ENCODE data around the gene EVI5L. TPM values are rescaled to one million over a fixed set of nuclear protein-coding genes. Genes with fewer than 3 reads are reported as not detected.
"Not testable (repeated sequence)": the region's sequence is repeated elsewhere in the genome, so short reads cannot be mapped to it uniquely, and the experiment has no call there.

Gene EVI5L
- 1 to 10 TPM; 5.2 TPM for total RNA-seq

GRCh38 chr19:7829561-7830271 is at the start of gene EVI5L:
Gene EVI5L, plus strand, starts transcription at chr19:7830218. Its CDS starts 16,325 bp downstream, at chr19:7846543.
- CTCF ChIA-PET, result interaction anchor here (1.2 to 1.3 kb wide), 2 partner anchors 40 to 262 kb away, joined by 4 to 5 read pairs; no protein-coding TSS in a partner anchor
- H3K9me3 Mint-ChIP-seq, result no peaks in the 10 kb centered on the region
- H3K4me1 Mint-ChIP-seq (ENCODE audit: low read depth), result peaks cover 18% of the 10 kb centered on the region

GRCh38 chr19:7781157-7781556 is 48.9 kb upstream of the EVI5L start:
- intact Hi-C loops (cut with micrococcal nuclease), result no loop called here
- DNase-seq, result no peak
- H3K4me3 Mint-ChIP-seq, result no peak overlapping the region
- H3K36me3 Mint-ChIP-seq (ENCODE audit: low read depth), result no peaks in the 10 kb centered on the region
- no peaks in the 10 kb centered on the region for H3K9me3 Mint-ChIP-seq
- peaks cover 8% of the 10 kb centered on the region for H3K4me1 Mint-ChIP-seq (ENCODE audit: low read depth)
- H3K27ac Mint-ChIP-seq, result no peak overlapping the region
- peaks cover 24% of the 10 kb centered on the region for H3K27me3 Mint-ChIP-seq (ENCODE audit: low read depth)
- CTCF ChIA-PET, result interaction anchor here (1.0 kb wide), 1 partner anchor 101 kb away, joined by 5 read pairs; the partner anchor contains the start of gene TRAPPC5

More at GRCh38 chr19:7829561-7830271, at the start of gene EVI5L:
- H3K36me3 Mint-ChIP-seq (ENCODE audit: low read depth), result no peaks in the 10 kb centered on the region
- peaks cover 6% of the 10 kb centered on the region for H3K27me3 Mint-ChIP-seq (ENCODE audit: low read depth)
- H3K4me3 Mint-ChIP-seq, result peak within 1 kb of the TSS; percentile 84
- DNase-seq, result peak; percentile 99
- H3K27ac Mint-ChIP-seq, result peak within 1 kb of the TSS; percentile 68
- intact Hi-C loops (cut with micrococcal nuclease), result loop anchor here (1.0 kb wide), 6 partner anchors 22 to 221 kb away; partner anchors contain the start of genes MAP2K7, SNAPC2 and TIMM44

GRCh38 chr19:7783991-7784423 is 46.0 kb upstream of the EVI5L start:
- Mint-ChIP-seq H3K4me3 (no peak overlapping the region), H3K9me3 (no peaks in the 10 kb centered on the region), H3K27ac (no peak overlapping the region), H3K4me1 (ENCODE audit: low read depth) (peaks cover 12% of the 10 kb centered on the region), H3K36me3 (ENCODE audit: low read depth) (no peaks in the 10 kb centered on the region), H3K27me3 (ENCODE audit: low read depth) (peaks cover 41% of the 10 kb centered on the region)
- CTCF ChIA-PET, result interaction anchor here (1.4 kb wide), 1 partner anchor 215 kb away, joined by 4 read pairs; no protein-coding TSS in a partner anchor
- intact Hi-C loops (cut with micrococcal nuclease), result no loop called here
- DNase-seq, result no peak

- intact Hi-C loops (cut with micrococcal nuclease), result no loop called here
- Mint-ChIP-seq H3K27ac (no peak overlapping the region), H3K27me3 (ENCODE audit: low read depth) (peaks cover 48% of the 10 kb centered on the region), H3K4me3 (no peak overlapping the region), H3K9me3 (no peaks in the 10 kb centered on the region), H3K36me3 (ENCODE audit: low read depth) (no peaks in the 10 kb centered on the region), H3K4me1 (ENCODE audit: low read depth) (peaks cover 19% of the 10 kb centered on the region)
- DNase-seq, result no peak
- CTCF ChIA-PET, result interaction anchor here (1.6 kb wide), 1 partner anchor 16 kb away, joined by 6 read pairs; no protein-coding TSS in a partner anchor
These were observed 45.2 kb upstream of the EVI5L start for GRCh38 chr19:7784856-7785255.

GRCh38 chr19:7787141-7787540 is 42.9 kb upstream of the EVI5L start:
- CTCF ChIA-PET, result interaction anchor here (1.1 kb wide), 1 partner anchor 106 kb away, joined by 4 read pairs; the partner anchor contains the start of gene TRAPPC5
- peaks cover 53% of the 10 kb centered on the region for H3K27me3 Mint-ChIP-seq (ENCODE audit: low read depth)

GRCh38 chr19:7787602-7788177 is 42.3 kb upstream of the EVI5L start:
- no peak for DNase-seq
- H3K27ac Mint-ChIP-seq, result no peak overlapping the region
- H3K4me1 Mint-ChIP-seq (ENCODE audit: low read depth), result peaks cover 19% of the 10 kb centered on the region
- intact Hi-C loops (cut with micrococcal nuclease), result no loop called here
- no peaks in the 10 kb centered on the region for H3K9me3 Mint-ChIP-seq
- H3K36me3 Mint-ChIP-seq (ENCODE audit: low read depth), result no peaks in the 10 kb centered on the region
- peaks cover 52% of the 10 kb centered on the region for H3K27me3 Mint-ChIP-seq (ENCODE audit: low read depth)
- CTCF ChIA-PET, result interaction anchor here (0.6 to 1.1 kb wide), 2 partner anchors 106 to 166 kb away, joined by 3 to 4 read pairs; partner anchors contain the start of gene TRAPPC5
- H3K4me3 Mint-ChIP-seq, result no peak overlapping the region

More at GRCh38 chr19:7787141-7787540, 42.9 kb upstream of the EVI5L start:
- intact Hi-C loops (cut with micrococcal nuclease), result no loop called here
- no peaks in the 10 kb centered on the region for H3K9me3 Mint-ChIP-seq
- H3K36me3 Mint-ChIP-seq (ENCODE audit: low read depth), result no peaks in the 10 kb centered on the region
- H3K4me1 Mint-ChIP-seq (ENCODE audit: low read depth), result peaks cover 19% of the 10 kb centered on the region
- H3K27ac Mint-ChIP-seq, result no peak overlapping the region
- no peak overlapping the region for H3K4me3 Mint-ChIP-seq
- no peak for DNase-seq

GRCh38 chr19:7788178-7788932 is 41.7 kb upstream of the EVI5L start:
- Mint-ChIP-seq H3K36me3 (ENCODE audit: low read depth) (no peaks in the 10 kb centered on the region), H3K27ac (no peak overlapping the region)

GRCh38 chr19:7788933-7789323 is 41.1 kb upstream of the EVI5L start:
- peaks cover 16% of the 10 kb centered on the region for H3K4me1 Mint-ChIP-seq (ENCODE audit: low read depth)
- CTCF ChIA-PET, result no interaction called here
- DNase-seq, result no peak
- no peak overlapping the region for H3K27ac Mint-ChIP-seq
- intact Hi-C loops (cut with micrococcal nuclease), result no loop called here
- H3K27me3 Mint-ChIP-seq (ENCODE audit: low read depth), result peaks cover 42% of the 10 kb centered on the region
- no peak overlapping the region for H3K4me3 Mint-ChIP-seq
- H3K9me3 Mint-ChIP-seq, result no peaks in the 10 kb centered on the region
- H3K36me3 Mint-ChIP-seq (ENCODE audit: low read depth), result no peaks in the 10 kb centered on the region

More at GRCh38 chr19:7788178-7788932, 41.7 kb upstream of the EVI5L start:
- peaks cover 48% of the 10 kb centered on the region for H3K27me3 Mint-ChIP-seq (ENCODE audit: low read depth)
- H3K4me1 Mint-ChIP-seq (ENCODE audit: low read depth), result peaks cover 19% of the 10 kb centered on the region
- CTCF ChIA-PET, result interaction anchor here (0.6 kb wide), 1 partner anchor 166 kb away, joined by 3 read pairs; no protein-coding TSS in a partner anchor
- no peak overlapping the region for H3K4me3 Mint-ChIP-seq
- intact Hi-C loops (cut with micrococcal nuclease), result no loop called here
- no peak for DNase-seq
- H3K9me3 Mint-ChIP-seq, result no peaks in the 10 kb centered on the region

- peak; percentile 33 for DNase-seq
- Mint-ChIP-seq H3K36me3 (ENCODE audit: low read depth) (no peaks in the 10 kb centered on the region), H3K9me3 (no peaks in the 10 kb centered on the region), H3K4me1 (ENCODE audit: low read depth) (peaks cover 11% of the 10 kb centered on the region), H3K4me3 (peak overlapping the region; percentile 6), H3K27ac (no peak overlapping the region), H3K27me3 (ENCODE audit: low read depth) (peaks cover 41% of the 10 kb centered on the region)
- CTCF ChIA-PET, result no interaction called here
- intact Hi-C loops (cut with micrococcal nuclease), result no loop called here
These were observed 40.6 kb upstream of the EVI5L start for GRCh38 chr19:7789447-7789846.

- CTCF ChIA-PET, result interaction anchor here (1.2 to 1.6 kb wide), 2 partner anchors 9 to 110 kb away, joined by 3 to 7 read pairs; partner anchors contain the start of gene TRAPPC5
- Mint-ChIP-seq H3K27me3 (ENCODE audit: low read depth) (peaks cover 35% of the 10 kb centered on the region), H3K9me3 (no peaks in the 10 kb centered on the region), H3K4me1 (ENCODE audit: low read depth) (peaks cover 11% of the 10 kb centered on the region), H3K4me3 (no peak overlapping the region), H3K36me3 (ENCODE audit: low read depth) (no peaks in the 10 kb centered on the region), H3K27ac (no peak overlapping the region)
- no peak for DNase-seq
- intact Hi-C loops (cut with micrococcal nuclease), result no loop called here
These were observed 39.6 kb upstream of the EVI5L start for GRCh38 chr19:7790416-7790815.

GRCh38 chr19:7792281-7792680 is 37.7 kb upstream of the EVI5L start:
- Mint-ChIP-seq H3K4me1 (ENCODE audit: low read depth) (peaks cover 10% of the 10 kb centered on the region), H3K4me3 (no peak overlapping the region), H3K36me3 (ENCODE audit: low read depth) (no peaks in the 10 kb centered on the region), H3K27me3 (ENCODE audit: low read depth) (peaks cover 26% of the 10 kb centered on the region), H3K27ac (no peak overlapping the region), H3K9me3 (no peaks in the 10 kb centered on the region)
- CTCF ChIA-PET, result no interaction called here
- DNase-seq, result no peak
- intact Hi-C loops (cut with micrococcal nuclease), result no loop called here

- H3K36me3 Mint-ChIP-seq (ENCODE audit: low read depth); H3K9me3 Mint-ChIP-seq; H3K4me3 Mint-ChIP-seq; intact Hi-C loops (cut with micrococcal nuclease); H3K27ac Mint-ChIP-seq; DNase-seq; CTCF ChIA-PET; H3K4me1 Mint-ChIP-seq (ENCODE audit: low read depth): not testable (repeated sequence)
- peaks cover 22% of the 10 kb centered on the region for H3K27me3 Mint-ChIP-seq (ENCODE audit: low read depth)
These were observed 37.3 kb upstream of the EVI5L start for GRCh38 chr19:7792701-7793100.
